GM12874 (cell line): Measurements from ENCODE around the gene C22orf39.

ENCODE experiments used
- CTCF ChIP-seq: IDR thresholded peaks from 2 replicates; pipeline ENCODE4 v1.5.1; 2011; ENCODE audit warnings: low read depth, mild to moderate bottlenecking, control low read depth, low read length, moderate library complexity; ENCODE audit not compliant: insufficient read depth

Gene C22orf39

DNA sequence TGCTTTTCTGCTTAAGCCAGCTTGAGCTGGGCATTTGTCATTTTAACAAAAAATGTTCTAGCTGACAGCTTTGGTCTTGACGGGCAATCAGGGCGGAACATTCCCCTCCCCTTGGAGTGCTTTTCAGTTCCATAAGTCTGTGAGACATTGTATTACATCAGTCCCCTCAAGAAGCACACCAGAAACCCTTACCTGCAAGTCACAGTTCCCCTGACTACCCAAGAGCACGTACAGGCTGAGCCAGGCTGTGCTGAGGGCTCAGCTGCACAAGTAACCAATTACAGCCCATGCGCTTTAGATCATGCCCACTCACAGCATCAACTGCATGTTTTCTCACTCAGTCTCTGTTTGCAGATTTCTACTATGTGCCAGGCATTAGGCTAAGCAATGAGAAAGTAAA is 35.0 kb downstream of the C22orf39 start:
- no peak for TF ChIP-seq CTCF

DNA sequence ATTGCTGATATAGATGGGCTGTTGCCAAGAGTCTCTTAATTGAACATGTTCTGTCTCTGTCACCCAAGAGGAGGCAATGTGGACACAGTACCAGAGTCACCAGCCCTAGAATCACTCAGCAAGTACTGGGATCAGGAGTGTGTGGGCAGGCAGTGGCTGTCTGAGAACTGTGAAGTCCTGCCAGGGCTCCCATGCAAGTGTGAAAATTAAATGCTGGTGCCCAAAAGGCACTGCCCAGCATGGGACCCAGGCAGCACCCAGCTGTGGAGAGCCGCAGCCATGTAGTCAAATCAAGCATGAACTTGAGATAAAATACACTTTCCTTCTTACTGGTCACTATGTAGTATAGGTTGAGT is 35.8 kb downstream of the C22orf39 start:
- no peak for TF ChIP-seq CTCF

- no peak for TF ChIP-seq CTCF
Measured at GRCh38 chr22:19410941-19411689, 36.4 kb downstream of the C22orf39 start.

- TF ChIP-seq CTCF, result no peak
Measured at GRCh38 chr22:19407649-19408606, 39.6 kb downstream of the C22orf39 start.

- no peak for TF ChIP-seq CTCF
Measured at GRCh38 chr22:19406846-19407245, 40.7 kb downstream of the C22orf39 start.

DNA sequence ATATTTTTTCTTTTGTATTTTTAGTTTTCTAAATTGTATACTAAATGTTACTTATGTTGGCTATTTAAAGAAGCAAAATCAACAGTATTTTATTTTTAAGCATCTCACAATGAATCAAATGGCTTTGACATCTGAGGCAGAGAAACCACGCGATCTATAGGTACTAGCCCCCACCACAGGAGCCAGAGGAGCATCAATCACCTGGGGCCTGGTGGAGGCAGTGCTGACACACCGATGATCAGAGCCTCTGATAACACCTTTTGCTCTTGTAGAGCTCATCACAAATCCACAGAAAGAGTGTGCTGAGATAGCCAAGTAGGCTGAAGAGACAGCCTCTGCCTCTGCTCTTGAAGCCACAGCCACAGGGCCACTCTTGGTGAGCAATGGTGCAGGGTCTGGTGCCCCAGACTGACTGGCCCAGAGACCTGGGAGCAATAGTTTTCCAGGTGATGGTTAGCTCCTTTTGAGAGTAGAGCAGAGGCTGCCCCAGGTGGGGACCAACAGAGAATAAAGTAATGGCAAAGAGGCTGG is 41.2 kb downstream of the C22orf39 start:
- no peak for TF ChIP-seq CTCF

DNA sequence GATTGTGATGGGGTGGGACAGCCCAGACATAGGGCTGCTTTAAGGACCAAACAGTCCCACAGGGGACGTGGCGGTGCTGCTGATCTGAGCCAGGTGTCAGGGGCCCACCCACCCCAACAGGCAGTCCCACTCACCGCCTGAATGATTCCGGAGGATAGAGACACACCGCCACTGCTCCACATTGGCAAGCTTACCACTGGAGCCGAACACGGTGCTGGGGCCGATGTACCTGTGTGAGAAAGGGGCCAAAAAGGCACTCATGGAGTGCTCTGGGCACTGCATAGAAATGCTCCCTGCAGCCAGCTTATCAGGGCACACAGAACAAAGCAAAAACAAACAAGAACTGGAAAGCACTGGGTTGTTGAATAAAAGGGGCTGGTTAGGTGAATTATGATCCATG is 41.9 kb downstream of the C22orf39 start:
- no peak for TF ChIP-seq CTCF
